GM18519 (cell line): ENCODE data around the gene UIMC1.

Source experiments
- ATAC-seq: cut with Tn5 transposase; IDR thresholded peaks from one replicate; pipeline ENCODE4 v1.9.1; 2021; ENCODE audit warnings: mild to moderate bottlenecking, moderate library complexity; ENCODE audit not compliant: unreplicated experiment, low FRiP score

Gene UIMC1

GRCh38 chr5:176906126-176906525 is 100.5 kb downstream of the UIMC1 start:
- no peak for ATAC-seq

GRCh38 chr5:176904276-176904675 is 102.3 kb downstream of the UIMC1 start:
- ATAC-seq = no peak

DNA sequence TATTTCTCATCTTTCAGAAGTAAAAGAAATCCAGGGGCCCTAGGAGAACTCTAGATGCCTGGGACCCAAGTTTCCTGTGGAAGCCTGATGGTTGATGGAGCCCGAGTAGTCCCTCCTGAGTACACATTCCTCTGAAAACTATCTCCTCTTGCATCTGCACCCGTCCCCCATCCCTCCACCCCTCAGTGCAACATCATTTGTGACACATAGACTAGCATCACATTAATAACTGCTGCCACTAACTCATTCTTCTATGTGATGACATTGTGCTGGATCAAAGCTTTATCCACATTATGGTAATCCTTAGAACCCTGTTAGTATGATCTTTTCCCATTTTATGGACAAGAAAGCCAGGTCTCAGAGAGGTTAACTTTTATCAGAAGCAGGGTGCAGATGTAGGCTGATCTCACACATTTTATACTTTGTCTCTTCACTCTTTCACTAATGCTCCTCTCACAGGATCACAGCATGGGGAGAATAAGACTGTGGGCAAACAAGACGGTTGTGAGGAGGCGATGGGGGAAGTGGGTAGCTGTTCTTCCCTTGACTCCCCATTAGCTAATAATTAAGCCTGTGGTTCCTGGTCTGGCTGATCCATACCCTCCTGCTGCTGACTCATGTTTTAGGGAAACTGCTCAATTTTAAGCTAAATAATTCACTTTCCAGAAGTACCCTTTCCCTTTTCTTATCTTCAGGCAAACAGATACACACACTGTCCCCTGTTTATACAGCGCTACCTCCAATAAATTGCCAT is 103.5 kb downstream of the UIMC1 start:
- no peak for ATAC-seq

- no peak for ATAC-seq
These were observed 104.3 kb downstream of the UIMC1 start for GRCh38 chr5:176902102-176902814.

- no peak for ATAC-seq
These were observed 105.1 kb downstream of the UIMC1 start for GRCh38 chr5:176901260-176902101.

- no peak for ATAC-seq
These were observed 105.8 kb downstream of the UIMC1 start for GRCh38 chr5:176900780-176901204.

DNA sequence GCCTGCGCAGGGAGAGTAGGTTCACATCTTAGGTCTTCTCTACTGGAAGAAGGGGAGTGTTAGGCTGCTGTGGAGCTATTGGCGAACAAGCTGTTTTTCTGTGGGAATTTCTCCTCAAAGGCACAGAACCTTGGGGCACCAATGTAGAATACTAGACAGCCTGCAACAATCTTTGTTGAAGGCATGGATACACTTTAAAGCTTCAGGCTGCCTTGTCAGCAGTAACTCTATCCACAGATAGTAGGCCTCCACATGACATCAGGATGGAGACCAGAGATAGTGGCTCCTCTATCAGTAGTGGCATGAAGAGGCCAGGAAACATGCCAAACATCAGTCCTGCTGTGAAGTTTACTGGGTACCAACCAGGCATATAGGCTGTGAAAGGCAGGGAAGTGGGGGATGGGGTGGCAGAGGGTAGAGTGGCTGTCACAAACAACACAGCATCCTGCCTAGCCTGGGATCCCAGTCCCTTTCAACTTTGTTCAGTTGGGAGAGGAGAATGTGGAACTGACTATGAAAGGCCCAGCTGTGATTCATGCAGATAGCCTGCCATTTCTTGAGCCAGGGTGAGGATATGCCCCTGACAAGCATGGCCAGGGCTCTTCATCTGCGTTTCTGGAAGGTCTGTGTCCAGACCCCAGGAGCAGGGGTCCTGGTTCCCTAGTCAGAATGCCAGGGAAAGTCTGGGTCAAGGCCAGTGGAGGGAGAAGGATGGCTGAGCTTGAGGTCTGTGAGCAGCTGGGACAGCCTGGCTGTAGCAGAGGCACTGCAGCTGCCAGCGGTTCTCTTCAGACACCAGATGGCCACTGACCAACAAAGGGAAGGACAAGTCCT is 106.4 kb downstream of the UIMC1 start:
- ATAC-seq = no peak

- no peak for ATAC-seq
These were observed 107.2 kb downstream of the UIMC1 start, which contains the start of gene HK3 for GRCh38 chr5:176899296-176899891. Gene HK3, minus strand, starts transcription at chr5:176899346. Its CDS starts 3,187 bp downstream, at chr5:176896159.

GRCh38 chr5:176897263-176897662 is 109.3 kb downstream of the UIMC1 start:
- no peak for ATAC-seq

- no peak for ATAC-seq
These were observed 110.7 kb downstream of the UIMC1 start for GRCh38 chr5:176895831-176896230.

DNA sequence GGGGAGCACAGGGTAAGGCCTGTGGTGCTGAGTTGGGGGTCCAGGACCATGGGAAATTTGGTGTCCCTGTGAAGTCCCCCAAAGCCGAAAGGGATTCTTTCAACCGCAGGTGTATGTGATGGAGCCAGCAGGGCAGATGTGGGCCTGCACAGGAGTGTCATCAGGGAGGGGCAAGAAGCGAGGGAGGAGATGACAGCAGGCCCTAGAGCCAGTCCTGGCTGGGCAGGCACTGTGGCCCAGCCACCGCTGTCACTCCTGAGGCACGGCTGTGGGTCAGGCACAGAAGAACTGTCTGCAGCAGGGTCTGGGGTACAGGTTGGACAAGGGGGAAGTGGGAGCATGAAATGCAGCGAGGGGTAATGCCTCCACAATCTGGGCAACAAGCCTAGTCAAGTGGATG is 112.3 kb downstream of the UIMC1 start:
- ATAC-seq = no peak

GRCh38 chr5:176892663-176893062 is 113.9 kb downstream of the UIMC1 start:
- ATAC-seq = no peak

GRCh38 chr5:176891331-176891958 is 115.1 kb downstream of the UIMC1 start:
- no peak for ATAC-seq

DNA sequence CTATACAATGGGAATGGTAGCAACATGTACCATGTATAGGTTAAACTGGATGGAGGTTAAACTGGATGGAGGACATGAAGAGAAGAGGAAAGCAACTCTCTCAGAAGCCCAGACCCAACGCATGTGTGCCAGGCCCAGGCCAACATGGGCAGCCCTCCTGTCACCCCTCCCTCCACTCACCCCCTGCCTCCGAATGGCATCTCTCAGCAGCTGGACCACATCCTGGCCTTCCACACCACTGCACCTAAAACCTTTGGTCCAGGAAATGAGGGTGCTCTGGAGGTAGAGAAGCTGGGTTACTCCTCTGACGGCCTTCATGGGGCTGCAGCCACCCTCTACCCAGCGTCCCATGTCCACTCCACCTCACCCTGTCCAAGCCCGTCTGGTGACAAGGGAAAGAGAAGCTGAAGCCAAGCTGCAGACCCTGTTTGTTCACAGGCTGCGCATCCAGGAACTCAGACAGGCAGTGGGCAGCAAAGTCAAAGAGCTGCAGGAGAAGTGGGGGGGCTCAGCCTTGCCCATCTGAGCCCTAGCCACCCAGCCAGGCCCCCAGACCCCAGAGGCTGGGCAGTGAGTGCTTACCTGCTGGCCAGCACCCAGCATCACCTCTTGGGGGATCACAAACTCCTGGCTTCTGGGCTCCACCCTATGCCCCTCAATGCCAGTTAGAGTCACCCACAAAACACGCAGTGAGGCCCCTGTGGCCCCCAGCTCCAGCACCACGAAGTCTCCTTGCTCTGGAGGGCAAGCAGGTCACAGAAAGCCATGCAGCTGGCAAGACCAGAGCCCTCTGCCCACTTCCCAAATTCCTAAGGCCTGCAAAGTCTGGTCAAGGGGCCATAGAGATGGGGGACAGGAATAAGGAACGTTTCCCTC is 115.9 kb downstream of the UIMC1 start:
- no peak for ATAC-seq

- ATAC-seq = no peak
These were observed 117.0 kb downstream of the UIMC1 start for GRCh38 chr5:176889321-176890280.

DNA sequence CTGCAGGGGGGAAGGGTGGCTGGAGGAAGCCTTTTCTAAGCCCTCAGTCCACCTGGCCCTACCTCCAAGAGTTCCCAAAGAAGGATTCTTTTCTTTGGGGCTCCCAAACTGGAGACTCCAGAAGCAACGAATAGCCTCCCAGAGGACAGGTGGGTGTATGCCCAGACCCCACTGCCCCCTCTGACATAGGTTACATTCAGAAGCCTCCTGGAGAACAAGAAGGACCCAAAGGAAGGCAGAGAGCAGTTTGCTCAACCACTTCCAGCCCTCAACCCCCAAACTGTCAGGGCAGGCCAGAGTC is 117.8 kb downstream of the UIMC1 start:
- no peak for ATAC-seq
